GM23248 (cell line): Measurements from ENCODE around the gene UCP2. TPM values are rescaled to one million over a fixed set of nuclear protein-coding genes. Genes with fewer than 3 reads are reported as not detected.

Source experiments
- DNase-seq: peaks from one replicate; pipeline ENCODE4 v3.0.0-alpha.2; 2015
- H2AFZ ChIP-seq: fragments of 200-600 bp; sonication (generic); 2 replicates; pipeline ENCODE4 v1.6.1; 2016; ENCODE audit warnings: antibody characterized with exemption
- H3F3A ChIP-seq: fragments of 200-600 bp; sonication (generic); 2 replicates; pipeline ENCODE4 v1.6.1; 2016; ENCODE audit warnings: mild to moderate bottlenecking, antibody characterized with exemption, mixed run types; ENCODE audit not compliant: insufficient read depth
- H3K27ac ChIP-seq: fragments of 200-600 bp; sonication (generic); 2 replicates; pipeline ENCODE4 v1.5.1; 2016; ENCODE audit warnings: mild to moderate bottlenecking
- H3K27me3 ChIP-seq: fragments of 200-600 bp; sonication (generic); replicated peaks from 2 replicates; pipeline ENCODE4 v1.6.1; 2016; ENCODE audit warnings: mild to moderate bottlenecking; ENCODE audit not compliant: insufficient read depth
- H3K36me3 ChIP-seq: fragments of 200-600 bp; sonication (generic); 2 replicates; pipeline ENCODE4 v1.6.1; 2016; ENCODE audit warnings: low read depth, mild to moderate bottlenecking
- H3K4me1 ChIP-seq: fragments of 200-600 bp; sonication (generic); 2 replicates; pipeline ENCODE4 v1.6.1; 2016; ENCODE audit warnings: mild to moderate bottlenecking; ENCODE audit not compliant: insufficient read depth
- H3K4me2 ChIP-seq: fragments of 200-600 bp; sonication (generic); one replicate; pipeline ENCODE4 v1.6.1; 2016; ENCODE audit warnings: mild to moderate bottlenecking; ENCODE audit not compliant: unreplicated experiment
- H3K4me3 ChIP-seq: fragments of 200-600 bp; sonication (generic); 2 replicates; pipeline ENCODE4 v1.5.1; 2016; ENCODE audit warnings: mild to moderate bottlenecking
- H3K79me2 ChIP-seq: fragments of 200-600 bp; sonication (generic); 2 replicates; pipeline ENCODE4 v1.6.1; 2016; ENCODE audit warnings: mild to moderate bottlenecking; ENCODE audit not compliant: insufficient read depth
- H3K9ac ChIP-seq: fragments of 200-600 bp; sonication (generic); 2 replicates; pipeline ENCODE4 v1.6.1; 2016; ENCODE audit warnings: mild to moderate bottlenecking
- H3K9me2 ChIP-seq: fragments of 200-600 bp; sonication (generic); 2 replicates; pipeline ENCODE4 v1.6.1; 2016; ENCODE audit warnings: mixed run types, mild to moderate bottlenecking, moderate library complexity; ENCODE audit not compliant: insufficient read depth
- H3K9me3 ChIP-seq: fragments of 200-600 bp; sonication (generic); one replicate; pipeline ENCODE4 v1.6.1; 2017; ENCODE audit warnings: low read depth
- H4K20me1 ChIP-seq: fragments of 200-600 bp; sonication (generic); 2 replicates; pipeline ENCODE4 v1.6.0; 2016; ENCODE audit not compliant: insufficient read depth
- EZH2 ChIP-seq: fragments of 200-600 bp; sonication (generic); IDR thresholded peaks from 2 replicates; pipeline ENCODE4 v1.6.1; 2018; ENCODE audit warnings: antibody characterized with exemption, mild to moderate bottlenecking; ENCODE audit not compliant: insufficient read depth, poor library complexity, severe bottlenecking
- EZH2phosphoT487 ChIP-seq: fragments of 200-600 bp; sonication (generic); IDR thresholded peaks from 2 replicates; pipeline ENCODE4 v1.6.1; 2018; ENCODE audit warnings: antibody characterized with exemption, moderate library complexity, mild to moderate bottlenecking, low read depth; ENCODE audit not compliant: insufficient read depth
- WGBS, 2 experiments: methylation state at CpG; one replicate each; pipeline ENCODE4 v1.1.6; 2015 to 2017; ENCODE audit warnings: low lambda C conversion rate in 2 of 2, low coverage in 1 of 2; ENCODE audit errors: missing lambda C conversion rate in 2 of 2; 5-methylcytosine and 5-hydroxymethylcytosine counted together
- in situ Hi-C: fragments of 300-500 bp; cut with MboI; formaldehyde crosslinking; loops from 2 replicates; pipeline ENCODE4 v1.15.0; 2020
- polyA plus RNA-seq: library from polyadenylated mRNA; unstranded; fragments of >200 nt; fragmentation: Nextera tagmentation; extraction: Ambion mirVana; gene quantifications from 2 replicates; pipeline ENCODE4 v1.2.1, GENCODE V29; 2016
- total RNA-seq: library from RNA; depleted of rRNA; stranded (reverse); fragments of >200 nt; shearing (Covaris generic); gene quantifications from 2 replicates; pipeline ENCODE4 v1.2.3, GENCODE V29; 2014

The UCP2 gene
- total and polyA plus RNA-seq, 2 experiments from 2014 or later: 2.0 TPM; not detected in 1

GRCh38 chr11:73980001-73980961 lies 2.4 kb downstream of the UCP2 start:
- no peaks in the 10 kb centered on the region for H3K27me3 ChIP-seq
- no peak for TF ChIP-seq EZH2
- H3K9ac ChIP-seq: no peak overlapping the region
- H3K27ac ChIP-seq: no peak overlapping the region
- H3K4me3 ChIP-seq: no peak overlapping the region
- H4K20me1 ChIP-seq: no peaks in the 10 kb centered on the region
- H3K4me2 ChIP-seq: no peak overlapping the region
- in situ Hi-C loops: no loop called here
- no peaks in the 10 kb centered on the region for H3K4me1 ChIP-seq
- H2AFZ ChIP-seq: no peak overlapping the region
- DNase-seq: no peak
- H3K36me3 ChIP-seq: no peaks in the 10 kb centered on the region
- no peaks in the 10 kb centered on the region for H3K79me2 ChIP-seq
- no peaks in the 10 kb centered on the region for H3K9me2 ChIP-seq
- 81 to 82% methylated on average over 6 of the region's 6 CpGs for WGBS, 2 experiments
- no peaks in the 10 kb centered on the region for H3K9me3 ChIP-seq
- peaks cover 9% of the 10 kb centered on the region; the same call in 1 of the 2 replicates for H3F3A ChIP-seq

GRCh38 chr11:73978576-73979086 lies 4.0 kb downstream of the UCP2 start:
- TF ChIP-seq EZH2 (no peak), EZH2phosphoT487 (no peak)
- Histone ChIP-seq H3K27me3 (no peaks in the 10 kb centered on the region), H4K20me1 (no peaks in the 10 kb centered on the region), H3F3A (peaks cover 9% of the 10 kb centered on the region; the same call in 1 of the 2 replicates), H3K9me2 (no peaks in the 10 kb centered on the region), H3K4me2 (no peak overlapping the region), H3K9ac (no peak overlapping the region), H3K36me3 (no peaks in the 10 kb centered on the region), H2AFZ (no peak overlapping the region), H3K9me3 (no peaks in the 10 kb centered on the region), H3K4me1 (peaks cover 7% of the 10 kb centered on the region; the same call in 1 of the 2 replicates), H3K79me2 (no peaks in the 10 kb centered on the region), H3K27ac (no peak overlapping the region), H3K4me3 (no peak overlapping the region)
- in situ Hi-C loops: no loop called here
- DNase-seq: peak; percentile 64
- WGBS, 2 experiments: 88 to 92% methylated on average over 3 of the region's 3 CpGs

- H3K4me1 ChIP-seq: peaks cover 10% of the 10 kb centered on the region; the same call in 1 of the 2 replicates
- TF ChIP-seq EZH2phosphoT487 (no peak), EZH2 (no peak)
- no peaks in the 10 kb centered on the region for H3K36me3 ChIP-seq
- no peak overlapping the region for H3K9ac ChIP-seq
- H3K9me3 ChIP-seq: no peaks in the 10 kb centered on the region
- H3K4me3 ChIP-seq: no peak overlapping the region
- H3K27me3 ChIP-seq: no peaks in the 10 kb centered on the region
- H3K79me2 ChIP-seq: no peaks in the 10 kb centered on the region
- 93 to 96% methylated on average over 18 of the region's 18 CpGs for WGBS, 2 experiments
- H3F3A ChIP-seq: peaks cover 9% of the 10 kb centered on the region; the same call in 1 of the 2 replicates
- H4K20me1 ChIP-seq: no peaks in the 10 kb centered on the region
- no peaks in the 10 kb centered on the region for H3K9me2 ChIP-seq
- H2AFZ ChIP-seq: no peak overlapping the region
- no peak for DNase-seq
- in situ Hi-C loops: no loop called here
- no peak overlapping the region for H3K27ac ChIP-seq
- no peak overlapping the region for H3K4me2 ChIP-seq
These were observed 4.7 kb downstream of the UCP2 start for GRCh38 chr11:73977856-73978519.

DNA sequence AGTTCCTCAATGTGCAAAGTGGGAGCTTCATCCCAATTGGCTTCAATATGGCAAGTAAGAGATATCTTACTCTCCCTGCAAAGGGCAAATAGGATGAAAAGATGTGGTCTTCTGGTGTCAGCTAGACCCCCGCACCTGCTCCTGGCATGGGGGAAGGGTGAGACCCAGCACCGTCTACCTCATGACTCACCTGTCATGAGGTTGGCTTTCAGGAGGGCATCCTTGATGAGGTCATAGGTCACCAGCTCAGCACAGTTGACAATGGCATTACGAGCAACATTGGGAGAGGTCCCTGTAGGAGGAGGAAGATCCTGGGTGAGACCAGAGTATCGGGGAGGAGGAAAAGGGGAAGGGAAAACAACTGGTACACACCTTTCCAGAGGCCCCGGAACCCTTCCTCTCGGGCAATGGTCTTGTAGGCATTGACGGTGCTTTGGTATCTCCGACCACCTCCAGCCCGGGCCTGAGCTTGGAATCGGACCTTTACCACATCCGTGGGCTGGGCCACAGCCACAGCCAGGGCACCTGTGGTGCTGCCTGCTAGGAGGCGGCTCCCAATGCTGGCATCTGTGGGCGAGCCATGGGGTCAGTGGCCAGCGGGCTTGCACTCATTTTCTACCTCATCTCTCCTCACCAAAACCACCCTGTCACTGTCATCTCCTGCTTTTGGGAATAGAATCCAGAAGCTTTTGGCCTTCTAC lies 6.0 kb downstream of the UCP2 start:
- Histone ChIP-seq H4K20me1 (no peaks in the 10 kb centered on the region), H3K27ac (no peak overlapping the region), H3K9me2 (no peaks in the 10 kb centered on the region), H3K27me3 (no peaks in the 10 kb centered on the region), H2AFZ (no peak overlapping the region), H3K4me3 (no peak overlapping the region), H3K36me3 (no peaks in the 10 kb centered on the region), H3K4me1 (peaks cover 10% of the 10 kb centered on the region; the same call in 1 of the 2 replicates), H3K9ac (no peak overlapping the region), H3K4me2 (no peak overlapping the region), H3F3A (peaks cover 9% of the 10 kb centered on the region; the same call in 1 of the 2 replicates), H3K9me3 (no peaks in the 10 kb centered on the region), H3K79me2 (no peaks in the 10 kb centered on the region)
- WGBS, 2 experiments: 94 to 96% methylated on average over 14 of the region's 14 CpGs
- in situ Hi-C loops: no loop called here
- no peak for TF ChIP-seq EZH2phosphoT487
- no peak for TF ChIP-seq EZH2
- no peak for DNase-seq
